Kidney capillary endothelial cell (primary cell): ENCODE measurements around the gene ADARB1.

Experiments
- DNase-seq: peaks from one replicate; pipeline ENCODE4 v3.0.0-alpha.2; 2018; ENCODE audit warnings: low spot score

Gene ADARB1

DNA sequence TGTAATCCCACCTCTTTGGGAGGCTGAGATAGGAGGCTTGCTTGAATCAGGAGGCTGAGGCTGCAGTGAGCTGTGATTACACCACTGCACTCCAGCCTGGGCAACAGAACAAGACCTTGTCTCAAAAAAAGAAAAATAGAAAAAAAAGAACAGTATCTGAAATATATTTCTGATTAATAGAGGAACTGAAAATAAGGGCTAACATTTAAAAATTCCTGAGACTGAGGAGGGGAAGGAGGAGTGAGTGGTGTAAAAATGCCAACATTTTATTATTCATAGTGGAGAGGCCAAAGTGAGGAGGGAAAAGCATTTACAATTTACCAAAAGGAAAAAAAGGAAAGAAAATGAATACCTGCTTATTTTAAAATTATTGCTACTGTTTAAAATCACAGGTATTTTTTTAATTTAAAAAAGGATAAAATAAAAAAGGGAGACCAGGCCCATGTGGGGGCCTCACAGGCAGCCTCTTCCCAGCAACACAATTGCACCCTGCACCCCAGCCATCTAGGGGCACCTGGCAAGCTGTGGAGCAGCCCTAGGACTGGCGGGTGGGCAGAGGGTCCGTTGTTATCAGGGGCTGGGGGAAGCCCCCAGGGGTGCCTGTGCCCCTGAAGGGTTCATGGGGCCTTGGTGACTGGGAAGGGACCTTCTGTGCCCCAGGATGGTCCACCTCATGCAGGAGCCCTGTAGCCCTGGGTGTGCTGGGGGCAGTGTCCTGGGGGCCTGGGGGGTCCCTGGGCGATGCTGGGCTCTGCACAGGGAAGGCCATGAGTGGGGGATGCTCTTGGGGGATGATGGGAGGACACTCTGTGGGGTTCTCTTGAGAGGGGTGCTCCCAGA, 34.8 kb upstream of the ADARB1 start:
- DNase-seq: no peak

DNA sequence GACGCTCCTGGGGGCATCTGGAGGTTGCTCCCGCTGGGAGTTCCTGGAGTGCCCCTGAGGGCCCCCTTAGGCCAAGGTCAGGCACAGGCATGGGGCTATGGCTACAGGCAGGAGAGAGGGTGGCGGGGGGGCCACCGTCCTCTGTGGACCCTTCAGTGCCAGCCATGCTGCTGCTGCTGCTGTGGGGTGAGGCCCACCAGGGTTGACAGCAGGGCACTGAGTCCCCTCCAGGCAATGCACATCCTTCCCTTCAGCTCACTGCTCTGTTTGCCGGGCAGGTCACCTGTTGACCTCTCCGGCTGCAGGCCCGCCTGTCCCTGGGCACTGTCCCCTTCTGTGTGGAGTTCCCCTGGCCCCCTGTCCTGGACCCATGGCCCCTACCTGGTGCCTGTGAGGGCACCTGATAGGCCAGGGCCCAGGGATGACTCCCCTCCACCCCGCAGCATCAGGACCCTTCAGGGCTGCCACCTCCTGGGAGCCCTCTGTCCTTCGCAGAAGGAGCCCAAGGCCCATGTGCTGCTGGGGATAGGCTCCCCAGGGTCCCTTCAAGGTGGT, 34.1 kb upstream of the ADARB1 start:
- DNase-seq: no peak

DNA sequence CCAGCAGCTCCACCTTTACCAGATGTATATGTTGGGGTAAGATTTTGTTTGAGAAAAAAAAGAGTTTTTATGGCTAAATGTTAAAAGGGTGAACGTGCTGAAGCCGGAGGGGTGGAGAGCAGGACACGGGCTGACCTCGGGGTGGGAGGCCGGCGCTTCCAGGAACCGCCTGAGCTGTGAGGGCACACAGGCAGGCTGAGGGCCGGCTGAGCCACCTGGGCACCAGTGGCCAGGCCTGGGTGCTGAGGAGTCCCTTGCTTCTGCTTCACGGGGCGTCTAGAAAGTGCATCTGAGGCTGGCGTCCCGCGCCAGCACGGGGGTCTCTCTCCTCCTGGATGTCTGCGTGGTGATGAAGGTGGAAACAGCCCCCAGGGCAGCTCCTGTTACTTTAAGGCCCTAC, 33.6 kb upstream of the ADARB1 start:
- DNase-seq: no peak

- no peak for DNase-seq
These were observed 33.0 kb upstream of the ADARB1 start for GRCh38 chr21:45041351-45041805.

GRCh38 chr21:45041984-45042663, 32.3 kb upstream of the ADARB1 start:
- no peak for DNase-seq

DNA sequence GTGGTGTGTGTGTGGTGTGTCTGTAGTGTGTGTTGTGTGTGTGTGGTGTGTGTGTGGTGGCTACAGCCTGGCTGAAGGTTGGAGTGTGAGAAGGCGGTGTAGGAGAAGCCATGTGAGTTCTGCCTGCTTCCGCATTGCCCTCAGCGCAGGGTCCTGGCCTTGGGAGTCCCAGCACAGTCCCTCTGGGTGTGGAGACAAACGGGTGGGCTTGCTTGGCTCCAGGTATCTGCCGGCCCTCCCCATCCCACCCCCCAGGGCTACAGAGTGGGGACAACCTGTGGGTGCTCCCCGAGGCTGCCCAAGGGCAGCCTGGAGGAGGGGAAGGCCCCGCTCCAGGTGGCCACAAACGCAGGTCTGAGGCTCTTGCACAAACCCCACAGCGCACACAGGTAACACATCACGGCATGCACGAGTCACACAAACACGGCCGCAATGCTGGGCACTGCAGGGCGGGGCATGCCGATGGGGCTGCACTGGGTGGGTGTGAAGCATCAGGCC, 31.7 kb upstream of the ADARB1 start:
- no peak for DNase-seq

DNA sequence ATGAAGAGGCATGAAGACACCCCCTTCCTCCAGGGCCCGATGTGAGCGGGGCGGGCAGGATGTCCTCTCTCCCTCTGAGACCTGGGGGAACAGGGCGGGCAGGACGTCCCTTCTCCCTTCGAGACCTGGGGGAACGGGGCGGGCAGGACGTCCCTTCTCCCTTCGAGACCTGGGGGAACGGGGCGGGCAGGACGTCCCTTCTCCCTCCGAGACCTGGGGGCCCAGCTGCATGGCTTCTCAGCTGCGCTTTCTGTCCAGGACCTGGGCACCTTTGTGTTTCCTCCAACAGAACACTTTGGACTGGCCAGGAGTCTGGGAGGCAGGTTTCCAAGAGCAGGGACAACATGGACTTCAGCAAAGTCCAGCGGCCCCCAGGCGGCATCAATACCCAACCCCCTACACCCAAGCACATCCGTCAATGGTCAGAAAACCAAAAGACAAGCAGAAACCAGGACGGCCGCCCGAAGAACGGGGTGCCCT, 30.8 kb upstream of the ADARB1 start:
- no peak for DNase-seq

GRCh38 chr21:45045481-45045880, 28.9 kb upstream of the ADARB1 start:
- DNase-seq: no peak

- no peak for DNase-seq
These were observed 27.1 kb upstream of the ADARB1 start for GRCh38 chr21:45047257-45047656.

- no peak for DNase-seq
These were observed 26.2 kb upstream of the ADARB1 start for GRCh38 chr21:45048026-45048698.

DNA sequence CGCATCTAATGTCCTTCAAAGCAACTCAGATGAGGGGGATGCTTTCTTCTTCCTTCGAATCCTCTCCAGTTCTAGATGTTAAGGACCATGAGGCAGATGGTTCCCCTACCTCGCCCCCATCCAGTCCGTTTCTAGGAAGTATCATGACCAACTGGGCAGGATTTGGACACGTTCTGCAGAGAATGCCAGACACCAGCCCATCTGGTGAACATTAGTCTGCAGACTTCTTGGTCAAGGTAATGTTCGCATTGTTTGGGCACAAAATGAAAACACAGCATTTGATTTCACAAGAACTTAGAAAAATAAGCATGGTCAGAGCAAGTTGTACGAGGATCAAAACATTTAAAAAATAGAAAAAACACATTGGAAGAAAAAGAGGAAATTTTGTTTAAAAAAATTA, 25.4 kb upstream of the ADARB1 start:
- DNase-seq: no peak

DNA sequence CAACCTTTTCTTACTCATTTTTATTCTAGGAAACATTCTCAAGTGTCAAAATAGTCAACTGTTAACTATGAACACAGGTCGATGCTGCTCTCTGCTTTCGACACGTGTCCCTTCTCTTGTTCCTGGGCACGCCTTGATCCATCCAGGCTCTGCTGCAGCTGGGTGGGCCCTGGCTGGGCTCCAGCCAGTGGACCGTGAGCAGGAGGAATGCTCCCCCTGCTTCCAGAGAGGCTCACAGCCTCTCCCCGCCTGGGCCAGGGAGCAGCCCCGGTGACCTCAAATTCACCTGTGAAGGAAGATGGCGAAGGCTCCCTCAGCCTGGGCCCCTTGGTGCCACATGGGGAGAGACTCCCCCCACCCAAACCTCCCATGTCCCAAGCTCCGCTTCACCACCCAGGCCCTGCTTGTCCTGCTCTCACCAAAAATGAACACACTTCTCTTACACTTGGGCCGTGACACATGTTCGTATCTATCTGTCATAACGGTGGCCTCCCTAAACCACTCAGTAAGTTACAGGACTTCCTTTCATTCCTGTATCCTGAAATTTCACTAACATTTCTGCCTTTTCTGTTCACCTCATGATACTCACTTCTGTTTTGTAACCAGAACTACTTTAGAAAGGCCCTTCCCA, 24.6 kb upstream of the ADARB1 start:
- DNase-seq: no peak

DNA sequence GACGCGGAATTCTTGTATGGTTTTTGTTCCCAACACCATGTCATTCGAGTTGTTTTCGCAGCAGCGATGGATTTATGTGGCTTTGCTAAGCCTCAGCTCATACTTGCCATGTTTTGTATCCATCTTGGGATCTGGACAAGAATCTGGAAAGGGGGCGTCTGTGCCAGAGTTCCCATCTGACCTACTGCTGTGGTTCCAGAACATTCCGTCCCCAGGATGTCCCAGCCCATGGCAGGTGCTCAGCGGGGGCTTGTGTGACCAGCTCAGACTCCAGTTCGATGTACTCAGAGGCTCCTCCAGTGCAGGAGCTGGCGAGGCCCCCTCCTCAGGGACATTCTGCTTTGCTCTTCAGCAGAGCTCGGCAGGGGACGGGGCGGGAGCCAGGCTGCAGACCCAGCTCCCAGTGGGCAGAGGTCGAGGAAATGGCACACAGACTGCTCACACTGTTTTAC, 24.0 kb upstream of the ADARB1 start:
- DNase-seq: no peak

GRCh38 chr21:45050797-45051489, 23.4 kb upstream of the ADARB1 start:
- DNase-seq: no peak

- no peak for DNase-seq
These were observed 22.6 kb upstream of the ADARB1 start for GRCh38 chr21:45051580-45052434.

GRCh38 chr21:45052960-45053359, 21.4 kb upstream of the ADARB1 start:
- DNase-seq: no peak

DNA sequence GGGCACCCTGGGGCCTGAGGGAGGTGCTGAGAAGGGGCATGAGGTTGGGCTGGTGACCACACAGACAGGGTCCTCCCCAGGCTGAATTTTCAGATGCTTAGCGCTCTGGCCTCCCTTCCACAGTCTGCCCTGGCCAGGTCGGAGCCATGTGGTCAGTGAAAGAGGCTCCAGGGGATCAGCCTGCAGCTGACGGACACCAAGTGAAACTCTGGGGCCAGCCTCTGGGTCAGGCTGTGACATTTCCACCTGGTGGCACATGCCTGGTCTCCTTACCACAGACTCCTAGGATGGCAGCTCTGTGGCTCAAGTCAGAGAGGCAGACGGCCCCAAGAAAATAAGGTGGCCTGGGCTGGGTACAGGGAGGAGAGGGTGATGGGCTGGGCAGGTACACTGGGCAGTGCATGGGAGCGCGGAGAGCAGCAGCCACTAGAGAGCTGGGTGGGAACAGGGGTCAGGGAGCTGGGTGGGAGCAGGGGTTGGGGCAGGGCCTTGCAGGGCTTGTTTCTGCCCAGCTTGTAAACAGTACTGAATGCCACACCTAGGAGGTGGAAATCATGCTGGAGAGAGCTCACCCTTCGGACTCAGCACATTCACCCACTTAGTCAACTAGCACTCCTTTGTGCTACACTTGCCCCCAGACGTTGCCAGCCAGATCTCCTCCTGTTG, 20.7 kb upstream of the ADARB1 start:
- DNase-seq: no peak

DNA sequence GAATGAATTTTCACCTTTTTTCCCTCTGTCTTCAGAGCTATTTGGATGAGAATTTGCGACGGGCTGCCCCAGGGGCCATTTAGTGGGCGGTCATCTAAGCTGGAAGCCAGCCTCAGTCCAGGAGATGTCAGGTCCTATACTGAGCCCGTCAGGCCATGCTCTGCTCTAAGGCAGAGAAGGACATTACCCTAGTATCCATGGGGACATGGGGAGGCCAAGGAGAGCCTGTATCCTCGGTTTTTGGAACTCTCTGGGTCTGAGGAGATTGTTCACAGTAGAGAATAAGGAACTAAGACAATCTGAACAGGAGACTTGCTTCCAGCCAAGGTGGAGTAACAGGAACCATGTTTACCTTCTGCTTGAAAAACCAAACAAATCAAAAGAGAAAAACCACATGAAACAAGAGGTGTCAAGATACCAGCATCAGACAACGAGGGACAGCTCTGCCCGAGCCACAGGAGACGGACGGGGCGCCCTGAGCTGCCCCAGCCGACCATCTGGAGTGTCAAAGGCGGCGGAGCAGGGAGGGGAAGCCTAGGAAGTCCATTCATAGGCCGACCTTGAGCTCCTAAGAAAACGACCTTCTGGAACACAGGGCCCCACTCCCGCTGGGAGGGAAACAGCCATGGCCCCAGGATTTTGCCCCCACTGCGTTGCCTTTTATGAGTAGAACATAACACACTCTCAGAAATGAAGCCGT, 20.0 kb upstream of the ADARB1 start:
- no peak for DNase-seq
